Activated T-helper 9 cell treated with anti-CD3 and anti-CD28 coated beads, Interleukin-2, amount 50 U/mL, for 16 hours (primary cell): ENCODE data around the gene NSG2.
"Not testable (repeated sequence)": the region's sequence is repeated elsewhere in the genome, so short reads cannot be mapped to it uniquely, and the experiment has no call there.

Experiments
- DNase-seq: peaks from one replicate; pipeline ENCODE4 v3.0.0-alpha.2; 2020; ENCODE audit warnings: low read depth

The NSG2 gene

GRCh38 chr5:174045470-174046025 lies at the start of gene NSG2:
NSG2 (plus strand) TSS chr5:174045706; CDS start chr5:174046756, 1,050 bp downstream.
- no peak for DNase-seq

GRCh38 chr5:173997331-173997730 lies 48.2 kb upstream of the NSG2 start:
- no peak for DNase-seq

GRCh38 chr5:173998531-173998930 lies 47.0 kb upstream of the NSG2 start:
- no peak for DNase-seq

- no peak for DNase-seq
Measured at GRCh38 chr5:174000076-174000475, 45.4 kb upstream of the NSG2 start.

GRCh38 chr5:174003795-174004194 lies 41.7 kb upstream of the NSG2 start:
- no peak for DNase-seq

- DNase-seq, result no peak
Measured at GRCh38 chr5:174008922-174009321, 36.6 kb upstream of the NSG2 start.

GRCh38 chr5:174010365-174010764 lies 35.1 kb upstream of the NSG2 start:
- DNase-seq, result no peak

GRCh38 chr5:174011441-174011840 lies 34.1 kb upstream of the NSG2 start:
- DNase-seq, result no peak

- not testable (repeated sequence) for DNase-seq
Measured at GRCh38 chr5:174020069-174020927, 25.2 kb upstream of the NSG2 start.

GRCh38 chr5:174020928-174021304 lies 24.6 kb upstream of the NSG2 start:
- DNase-seq, result no peak

GRCh38 chr5:174022384-174023095 lies 23.0 kb upstream of the NSG2 start:
- no peak for DNase-seq

GRCh38 chr5:174030286-174030685 lies 15.2 kb upstream of the NSG2 start:
- DNase-seq, result no peak

- DNase-seq, result no peak
Measured at GRCh38 chr5:174044466-174045254, 846 bp upstream of the NSG2 start.

- no peak for DNase-seq
Measured at GRCh38 chr5:174046558-174046957, 1.1 kb downstream of the NSG2 start.

- DNase-seq, result no peak
Measured at GRCh38 chr5:174047472-174048099, 2.1 kb downstream of the NSG2 start.

GRCh38 chr5:174052636-174053035 lies 7.1 kb downstream of the NSG2 start:
- DNase-seq, result no peak

GRCh38 chr5:174053905-174054304 lies 8.4 kb downstream of the NSG2 start:
- no peak for DNase-seq

- DNase-seq, result no peak
Measured at GRCh38 chr5:174056064-174056847, 10.8 kb downstream of the NSG2 start.

GRCh38 chr5:174057206-174057605 lies 11.7 kb downstream of the NSG2 start:
- no peak for DNase-seq

- DNase-seq, result no peak
Measured at GRCh38 chr5:174058433-174059122, 13.1 kb downstream of the NSG2 start.
